ENCODE measurements around the gene JAM2.

Gene JAM2

GRCh38 chr21:25722631-25723030 is 83.6 kb downstream of the JAM2 start:
- no peak for DNase-seq

- no peak for DNase-seq
Observed at GRCh38 chr21:25732091-25732760, 93.2 kb downstream of the JAM2 start.

DNA sequence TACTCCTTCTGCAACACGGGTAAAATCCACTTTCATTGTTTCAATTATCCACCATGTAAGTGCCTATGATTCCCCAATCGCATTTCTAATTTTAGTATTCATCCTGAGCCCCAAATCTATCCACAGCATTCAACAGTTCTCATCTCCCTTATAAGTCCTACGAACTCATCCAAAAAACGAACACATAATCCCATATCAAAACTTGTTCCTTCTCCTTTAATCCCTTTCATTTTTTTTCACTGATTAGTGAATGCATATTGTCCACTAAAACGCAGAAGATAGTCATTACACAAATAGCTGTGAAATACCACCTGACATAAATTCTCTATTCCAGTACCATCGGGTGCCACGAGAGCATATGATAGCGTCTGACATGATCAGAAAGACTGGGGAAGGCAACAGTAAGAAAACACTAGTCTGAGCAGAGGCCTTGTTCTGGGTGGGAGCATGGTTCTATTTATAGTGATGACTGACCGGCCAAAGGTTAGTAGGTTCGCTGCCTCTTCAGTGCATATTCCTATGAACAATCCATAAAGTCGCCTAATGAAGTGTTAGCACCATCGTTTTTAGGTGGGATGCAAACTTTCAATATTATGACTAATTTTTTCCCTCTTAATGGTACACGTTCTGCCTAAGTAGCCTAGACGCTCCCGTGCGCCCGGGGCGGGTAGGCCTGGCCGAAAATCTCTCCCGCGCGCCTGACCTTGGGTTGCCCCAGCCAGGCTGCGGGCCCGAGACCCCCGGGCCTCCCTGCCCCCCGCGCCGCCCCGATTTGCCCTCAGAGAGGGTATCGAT is 95.0 kb downstream of the JAM2 start:
- peak; percentile 19 for DNase-seq

GRCh38 chr21:25734654-25734903 is 95.5 kb downstream of the JAM2 start:
- no peak for DNase-seq

DNA sequence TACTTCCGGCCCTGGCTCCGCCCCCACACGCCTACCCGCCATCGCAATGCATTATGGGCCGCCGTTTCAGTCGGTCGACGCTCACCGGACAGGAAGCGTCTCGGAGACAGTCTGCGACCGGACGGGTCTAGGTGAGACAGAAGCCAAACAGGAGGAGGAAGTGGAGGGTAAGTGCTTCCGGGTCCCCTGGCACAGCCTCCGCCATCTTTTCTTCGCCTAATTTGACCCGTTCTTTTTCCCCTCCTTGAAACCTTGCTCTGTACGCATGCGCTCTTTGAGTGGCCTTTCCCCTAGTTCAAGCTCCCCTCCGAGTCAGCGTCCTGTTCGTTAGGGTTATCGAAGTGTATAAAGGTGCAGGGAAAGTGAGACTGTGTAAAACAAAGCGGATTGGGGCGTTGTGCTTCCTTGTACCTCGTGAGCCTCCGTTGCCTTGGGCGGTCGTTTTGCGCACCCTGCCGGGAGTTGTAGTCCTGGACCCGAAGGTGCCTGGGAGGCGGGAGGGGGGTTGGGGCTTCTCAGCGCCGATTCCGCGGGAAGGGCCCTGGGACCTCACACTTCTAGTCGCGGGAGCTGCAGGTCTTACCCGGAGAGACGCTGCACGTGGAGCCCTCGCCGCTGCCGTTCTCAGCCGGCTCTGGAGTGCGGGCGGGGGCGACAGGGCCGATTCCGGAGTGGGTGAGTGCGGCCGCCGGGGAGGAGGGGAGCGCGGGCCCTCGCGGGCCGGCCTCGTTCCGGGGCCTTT is 96.0 kb downstream of the JAM2 start, which contains the start of the genes ATP5PF and GABPA:
Gene ATP5PF (minus strand): TSS at position 1 of the 742 bp plus-strand sequence. CDS start 5,110 bp downstream, outside the sequence.
Gene GABPA (plus strand): TSS at position 69 of the 742 bp plus-strand sequence. CDS start 6,627 bp downstream, outside the sequence.
- DNase-seq: peak; percentile 96

GRCh38 chr21:25735646-25736597 is 96.9 kb downstream of the JAM2 start:
- peak; percentile 83 for DNase-seq

DNA sequence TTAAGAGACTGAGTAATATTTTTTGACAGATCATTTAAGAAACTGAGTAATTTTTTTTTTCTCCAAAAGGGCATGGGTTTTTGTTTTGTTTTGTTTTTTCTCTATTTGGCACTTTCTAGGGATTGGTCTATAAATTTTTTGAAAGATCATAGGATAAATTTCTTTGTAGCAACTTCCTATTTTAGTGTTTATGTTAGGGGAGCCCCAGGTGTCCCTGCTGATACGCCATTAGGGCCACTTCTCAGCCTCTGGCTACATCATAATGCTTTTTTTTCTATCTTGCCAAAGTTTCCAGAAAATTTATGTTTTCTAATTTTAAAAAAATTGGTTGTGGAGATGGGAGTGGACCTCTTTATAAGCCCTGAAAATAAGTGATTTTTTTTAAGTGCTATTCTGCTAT is 98.4 kb downstream of the JAM2 start:
- DNase-seq: no peak

DNA sequence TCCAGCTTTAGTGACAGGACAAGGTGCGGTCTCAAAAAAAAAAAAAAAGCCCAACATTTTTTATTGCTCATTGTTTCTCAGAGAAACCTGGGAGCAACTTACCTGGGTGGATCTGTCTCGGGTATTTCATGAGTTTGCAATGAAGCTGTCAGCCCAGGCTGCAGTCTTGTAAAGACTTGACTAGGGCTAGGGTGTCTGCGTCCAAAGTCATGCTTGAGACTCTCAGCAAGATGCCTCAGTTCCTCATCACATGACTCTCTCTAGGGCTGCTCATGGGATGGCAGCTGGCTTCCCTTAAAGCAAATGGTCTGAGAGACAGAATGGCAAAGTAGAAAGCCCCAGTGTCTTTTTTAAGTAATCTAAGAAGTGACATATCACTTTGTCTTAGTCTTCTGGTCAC is 103.8 kb downstream of the JAM2 start:
- no peak for DNase-seq

DNA sequence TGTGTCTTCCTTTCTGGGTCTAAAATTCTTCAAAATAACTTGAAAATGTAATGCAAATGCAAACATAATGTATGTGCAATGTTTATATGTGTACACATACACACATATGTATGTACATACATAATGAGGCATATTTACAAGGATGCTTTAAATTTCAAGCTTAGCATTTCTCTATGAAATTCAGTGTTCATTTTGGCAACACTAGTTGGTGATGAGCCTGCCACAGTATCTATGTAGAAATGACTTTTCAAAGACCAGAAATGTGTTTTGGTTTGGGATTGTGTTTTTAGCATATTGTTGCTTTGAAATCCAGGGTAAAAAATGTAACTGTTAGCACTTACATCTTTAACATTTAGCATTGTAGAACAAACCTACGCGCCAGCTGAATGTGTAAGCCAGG is 105.8 kb downstream of the JAM2 start:
- no peak for DNase-seq

- DNase-seq: no peak
Observed at GRCh38 chr21:25750085-25750484, 111.0 kb downstream of the JAM2 start.

DNA sequence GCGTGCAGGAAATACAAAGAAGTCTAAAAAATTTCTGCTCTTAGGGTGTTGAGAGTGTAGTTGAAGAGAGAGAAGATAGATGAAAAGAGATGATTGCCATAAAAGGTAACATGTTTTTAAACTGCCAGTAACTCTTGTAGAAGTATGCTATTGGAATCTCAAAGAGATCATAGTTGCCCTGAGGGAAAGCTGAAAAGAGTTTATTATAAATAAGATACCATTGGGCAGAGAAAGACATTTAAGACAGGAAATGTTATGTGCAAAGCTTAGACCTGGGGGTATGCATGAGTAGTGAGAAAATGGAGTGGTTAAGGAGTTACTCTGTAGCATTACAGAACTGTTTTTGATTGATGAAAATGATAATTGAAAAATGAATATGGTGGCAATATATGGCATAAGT is 113.4 kb downstream of the JAM2 start:
- no peak for DNase-seq

DNA sequence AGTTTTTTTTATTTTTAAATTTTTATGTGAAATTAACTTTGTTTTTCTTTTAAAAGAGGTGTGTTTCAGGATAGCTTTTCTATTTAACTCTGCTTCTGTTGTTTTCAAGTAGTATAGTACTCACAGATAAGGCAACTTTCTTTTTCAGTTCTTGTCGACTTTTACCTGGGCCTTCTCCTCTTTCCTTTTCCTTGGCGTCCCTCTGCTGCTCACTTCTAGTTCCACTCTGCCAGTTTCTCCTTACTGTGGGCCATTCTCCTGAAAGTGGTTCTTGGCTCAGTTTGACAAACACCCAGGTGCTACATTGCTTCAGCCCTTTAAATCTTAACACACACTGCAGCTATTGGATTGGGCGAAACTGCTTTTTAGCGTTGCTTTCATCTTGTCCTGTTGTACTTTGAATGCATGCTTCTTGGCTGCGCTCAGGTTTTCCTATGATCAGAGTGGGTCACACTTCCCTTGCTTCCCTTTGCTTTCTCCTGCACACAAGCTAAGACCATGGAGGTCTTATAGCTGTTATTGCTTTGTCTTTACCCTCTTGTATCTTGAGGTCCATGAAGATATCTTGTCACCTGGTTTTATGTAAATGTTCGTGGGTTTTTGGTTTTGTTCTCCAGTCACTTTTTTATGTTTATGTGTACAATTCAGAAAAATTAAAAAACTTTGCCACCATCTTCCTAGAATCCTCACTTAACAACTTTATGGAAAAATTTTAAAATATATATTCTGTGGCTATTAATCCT is 117.3 kb downstream of the JAM2 start:
- no peak for DNase-seq

GRCh38 chr21:25757531-25757930 is 118.5 kb downstream of the JAM2 start:
- no peak for DNase-seq

GRCh38 chr21:25759573-25759972 is 120.5 kb downstream of the JAM2 start:
- DNase-seq: no peak

GRCh38 chr21:25760061-25760460 is 121.0 kb downstream of the JAM2 start:
- DNase-seq: no peak

DNA sequence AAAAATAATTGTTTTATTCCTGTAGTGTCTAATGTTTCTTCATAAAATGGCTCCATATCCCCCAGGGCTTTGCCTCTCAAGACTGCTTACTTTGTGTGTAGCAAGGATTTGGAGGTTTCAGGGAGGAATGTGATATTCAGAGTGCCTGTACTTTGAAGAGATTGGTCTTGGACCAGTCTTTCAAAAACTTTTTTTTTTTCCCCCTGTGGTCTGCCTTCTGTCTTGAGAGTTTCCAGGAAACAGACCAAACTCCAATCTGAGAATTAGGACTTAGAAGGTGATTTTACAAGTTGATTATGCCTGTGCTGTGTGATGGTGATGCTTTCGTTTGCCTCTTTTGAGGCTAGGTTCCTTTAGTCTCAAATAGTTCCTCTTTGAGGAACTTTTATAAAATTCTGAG is 121.6 kb downstream of the JAM2 start:
- no peak for DNase-seq

- no peak for DNase-seq
Observed at GRCh38 chr21:25764065-25764464, 125.0 kb downstream of the JAM2 start.
